ENCODE data around the gene NUP88.
"Not testable (repeated sequence)": the region's sequence is repeated elsewhere in the genome, so short reads cannot be mapped to it uniquely, and the experiment has no call there.

NUP88 gene

GRCh38 chr17:5419356-5419958, at the start of gene NUP88:
TSS of gene NUP88 (minus strand) at chr17:5419662. CDS start at chr17:5419650, 12 bp downstream.
- FAIRE-seq (peak; percentile 99), DNase-seq (ENCODE audit: insufficient read length, low spot score) (peak; percentile 82)

DNA sequence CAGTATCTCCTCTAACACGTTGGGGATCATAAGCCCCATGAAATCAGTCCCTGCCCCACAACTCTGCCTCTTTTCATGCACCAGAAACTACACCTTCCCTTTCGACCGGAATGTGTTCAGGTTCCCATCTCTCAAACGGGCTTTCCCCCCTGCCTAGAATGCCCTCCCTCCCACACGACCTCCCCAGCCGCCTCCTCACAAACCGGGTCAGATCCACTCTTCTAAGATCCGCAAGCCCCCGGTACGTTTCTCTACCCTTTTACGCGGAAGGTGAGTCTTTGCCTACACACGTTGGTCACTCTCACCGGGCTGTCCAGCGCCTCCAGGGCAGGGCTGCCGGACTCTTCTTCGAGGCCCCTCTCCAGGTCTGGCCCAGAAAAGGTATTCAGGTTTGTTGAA, 48.6 kb upstream of the NUP88 start:
- peak; percentile 77 for FAIRE-seq
- no peak for DNase-seq (ENCODE audit: insufficient read length, low spot score)

DNA sequence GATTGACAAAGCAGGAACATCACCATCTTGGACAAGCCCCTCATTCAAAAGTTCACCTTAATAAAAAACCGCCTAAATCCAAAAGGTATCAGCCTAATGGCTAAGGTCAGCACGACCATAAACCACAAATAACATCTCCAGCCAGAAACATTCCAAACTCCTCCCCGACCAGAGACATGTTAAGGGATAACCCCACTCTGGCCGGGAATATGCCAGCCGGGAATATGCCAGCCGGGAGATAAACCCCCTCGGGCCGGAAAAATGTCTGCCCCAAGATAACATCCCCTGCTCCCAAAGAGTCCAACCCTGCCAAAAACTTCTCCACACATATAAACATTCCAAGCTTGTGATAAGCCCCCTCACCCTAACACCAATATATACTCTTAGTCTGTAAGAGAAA, 48.0 kb upstream of the NUP88 start:
- DNase-seq (ENCODE audit: insufficient read length, low spot score) (no peak), FAIRE-seq (peak; percentile 21)

GRCh38 chr17:5466295-5466694, 46.8 kb upstream of the NUP88 start:
- FAIRE-seq: peak; percentile 23
- DNase-seq (ENCODE audit: insufficient read length, low spot score): no peak

DNA sequence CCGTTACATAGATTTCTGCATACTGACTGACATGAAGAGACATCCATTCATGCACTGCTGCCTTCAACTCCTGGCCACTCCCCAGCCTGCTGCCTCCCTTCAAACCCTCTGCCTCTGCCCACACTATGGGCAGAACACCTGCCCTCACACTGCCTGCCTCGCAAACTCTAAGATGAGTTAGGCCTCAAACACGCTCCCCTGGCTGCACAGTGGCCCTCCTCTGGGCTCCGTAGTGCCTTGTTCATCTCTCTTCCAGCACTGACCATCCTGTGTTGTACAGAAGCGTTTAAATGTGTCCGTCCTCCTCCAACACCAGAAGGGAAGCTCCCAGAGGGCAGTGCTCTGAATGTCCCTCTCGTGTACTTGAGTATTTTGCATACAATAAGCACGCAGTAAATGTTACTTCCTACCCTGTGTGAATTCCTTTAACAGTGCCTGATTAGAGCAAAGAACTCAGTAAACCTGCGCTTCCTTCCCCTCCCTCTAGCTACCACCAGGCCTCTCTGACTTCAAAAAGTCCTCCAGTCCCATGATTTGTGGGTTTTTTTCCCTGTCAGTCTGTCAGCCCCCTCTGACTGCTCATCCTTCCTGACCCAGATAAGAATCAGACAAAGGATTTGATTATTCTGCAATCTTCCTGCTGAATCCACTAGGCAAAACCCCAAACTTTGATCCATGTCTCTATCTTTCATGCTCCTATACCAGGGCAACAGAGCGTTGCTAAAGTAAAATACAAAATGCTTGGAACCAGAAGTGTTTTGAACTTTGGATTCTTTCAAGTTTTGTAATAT, 45.5 kb upstream of the NUP88 start:
- FAIRE-seq (no peak), DNase-seq (ENCODE audit: insufficient read length, low spot score) (no peak)

GRCh38 chr17:5446786-5447185, 27.3 kb upstream of the NUP88 start:
- no peak for DNase-seq (ENCODE audit: insufficient read length, low spot score)
- FAIRE-seq: no peak

GRCh38 chr17:5444209-5444608, 24.7 kb upstream of the NUP88 start:
- DNase-seq (ENCODE audit: insufficient read length, low spot score): no peak
- no peak for FAIRE-seq

- no peak for FAIRE-seq
Measured at GRCh38 chr17:5443728-5444127, 24.3 kb upstream of the NUP88 start.

GRCh38 chr17:5439446-5439764, 19.9 kb upstream of the NUP88 start:
- FAIRE-seq (no peak), DNase-seq (ENCODE audit: insufficient read length, low spot score) (no peak)

More at GRCh38 chr17:5443728-5444127, 24.3 kb upstream of the NUP88 start:
- DNase-seq (ENCODE audit: insufficient read length, low spot score): no peak

DNA sequence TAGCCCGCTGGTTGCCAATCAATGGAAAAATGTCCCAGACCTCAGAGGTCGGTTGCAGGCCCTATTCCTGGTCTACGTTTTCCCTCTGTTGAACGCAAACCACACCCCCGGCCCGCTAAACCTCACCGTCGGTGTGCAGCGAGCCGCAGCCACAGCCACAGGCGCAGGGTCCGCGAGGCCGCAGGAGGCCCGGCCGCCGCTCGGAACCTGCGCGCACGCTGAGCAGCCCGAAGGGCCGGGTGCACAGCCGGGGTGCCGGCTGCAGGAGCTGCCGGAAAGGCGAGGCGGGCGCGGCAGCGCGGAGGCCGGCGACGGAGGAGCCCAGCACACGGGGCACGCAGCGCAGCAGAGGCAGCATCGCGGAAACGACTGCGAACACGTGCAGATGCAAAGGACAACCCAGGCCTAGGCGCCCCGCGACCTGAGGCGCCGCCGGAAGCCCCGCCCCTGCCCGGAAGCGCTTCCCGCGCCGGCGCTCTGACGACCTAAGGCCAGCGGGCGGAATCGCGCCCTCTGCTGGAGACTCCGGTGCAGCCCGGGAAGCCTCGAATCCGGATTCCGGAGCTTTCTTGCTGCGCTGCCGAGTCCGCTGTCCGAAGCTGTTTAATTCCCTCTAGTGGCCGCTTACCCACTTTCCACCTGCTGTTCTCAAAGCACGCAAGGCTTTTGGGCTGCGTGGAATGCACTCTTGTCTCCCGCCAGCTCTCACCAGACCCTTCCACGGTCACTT, 19.4 kb upstream of the NUP88 start, which contains the start of gene C1QBP:
TSS of gene C1QBP (minus strand) at position 440 of the 730 bp plus-strand sequence. CDS start at position 358, 82 bp downstream.
- DNase-seq (ENCODE audit: insufficient read length, low spot score): peak; percentile 92
- peak; percentile 95 for FAIRE-seq

GRCh38 chr17:5437721-5438317, 18.4 kb upstream of the NUP88 start:
- FAIRE-seq (no peak), DNase-seq (ENCODE audit: insufficient read length, low spot score) (no peak)

DNA sequence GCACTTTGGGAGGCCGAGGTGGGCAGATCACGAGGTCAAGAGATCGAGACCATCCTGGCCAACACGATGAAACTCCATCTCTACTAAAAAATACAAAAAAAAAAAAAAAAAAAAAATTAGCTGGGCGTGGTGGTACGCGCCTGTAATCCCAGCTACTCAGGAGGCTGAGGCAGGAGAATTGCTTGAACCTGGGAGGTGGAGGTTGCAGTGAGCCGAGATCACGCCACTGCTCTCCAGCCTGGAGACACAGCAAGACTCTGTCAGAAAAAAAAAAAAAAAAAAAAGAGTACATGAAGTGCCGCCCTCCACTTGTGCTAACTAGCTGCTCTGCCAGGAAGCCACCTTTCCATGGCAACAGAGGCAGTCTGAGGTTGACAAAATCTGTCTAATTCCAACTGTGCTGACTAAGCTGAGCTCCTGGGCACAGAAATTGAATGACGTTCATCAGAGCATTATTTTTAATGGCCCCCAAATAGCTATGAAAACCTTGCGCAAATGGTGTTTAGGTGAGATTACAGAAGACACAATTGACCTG, 16.4 kb upstream of the NUP88 start:
- DNase-seq (ENCODE audit: insufficient read length, low spot score); FAIRE-seq: not testable (repeated sequence)

DNA sequence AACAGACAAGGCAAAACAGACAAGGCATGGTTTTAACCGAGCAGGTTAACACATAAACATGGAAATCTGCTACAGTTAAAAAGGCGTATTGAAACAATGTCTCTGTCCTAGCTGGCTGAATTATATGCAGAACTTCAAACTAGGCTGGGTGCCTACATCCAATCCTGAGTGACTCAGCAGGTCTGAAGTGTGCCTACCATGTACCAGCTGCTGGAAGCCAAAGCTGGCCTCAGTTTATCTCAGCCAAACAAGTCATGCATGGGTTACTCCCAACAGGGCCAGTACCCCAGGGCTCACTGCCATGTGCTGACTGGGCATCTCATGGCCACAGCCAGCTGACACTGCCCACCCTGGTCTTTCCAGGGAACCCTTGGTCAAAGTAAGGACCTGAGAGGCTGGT, 15.5 kb upstream of the NUP88 start:
- DNase-seq (ENCODE audit: insufficient read length, low spot score) (no peak), FAIRE-seq (no peak)

GRCh38 chr17:5431949-5432556, 12.6 kb upstream of the NUP88 start:
- no peak for DNase-seq (ENCODE audit: insufficient read length, low spot score)
- FAIRE-seq: no peak

DNA sequence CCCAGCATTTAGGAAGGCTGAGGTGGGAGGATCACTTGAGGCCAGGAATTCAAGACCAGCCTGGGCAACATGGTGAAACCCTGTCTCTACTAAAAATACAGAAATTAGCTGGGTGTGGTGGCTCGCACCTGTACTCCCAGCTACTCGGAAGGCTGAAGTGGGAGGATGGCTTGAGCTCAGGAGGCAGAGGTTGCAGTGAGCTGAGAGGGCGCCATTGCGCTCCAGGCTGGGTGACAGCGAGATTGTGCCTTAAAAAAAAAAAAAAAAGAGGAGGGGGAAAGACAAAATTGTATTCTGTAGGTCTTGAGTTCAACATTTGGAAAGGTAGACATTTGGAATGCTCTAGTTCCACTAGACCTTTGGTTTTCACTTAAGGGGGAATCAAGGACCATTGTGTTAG, 11.8 kb upstream of the NUP88 start:
- not testable (repeated sequence) for DNase-seq (ENCODE audit: insufficient read length, low spot score); FAIRE-seq

- DNase-seq (ENCODE audit: insufficient read length, low spot score) (no peak), FAIRE-seq (no peak)
Measured at GRCh38 chr17:5430413-5430999, 11.0 kb upstream of the NUP88 start.

- FAIRE-seq (no peak), DNase-seq (ENCODE audit: insufficient read length, low spot score) (no peak)
Measured at GRCh38 chr17:5429191-5429887, 9.9 kb upstream of the NUP88 start.

DNA sequence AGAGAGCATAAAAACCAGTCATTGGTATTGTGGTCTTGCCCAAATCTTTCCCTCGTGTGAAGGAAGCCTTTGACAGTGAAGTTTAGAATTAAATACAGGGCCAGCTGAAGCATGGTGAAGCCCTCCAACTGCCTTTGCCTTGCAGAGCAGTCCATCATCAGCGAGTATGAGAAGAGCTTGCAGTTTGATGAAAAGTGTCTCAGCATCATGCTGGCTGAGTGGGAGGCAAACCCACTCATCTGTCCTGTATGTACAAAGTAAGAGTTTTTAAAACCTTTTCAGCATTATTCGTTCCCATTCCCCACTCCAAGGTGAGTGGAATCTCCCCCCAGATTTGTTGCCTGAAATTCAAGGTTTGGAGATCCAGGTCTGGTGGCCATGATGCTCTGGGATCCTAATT, 6.4 kb upstream of the NUP88 start:
- FAIRE-seq (no peak), DNase-seq (ENCODE audit: insufficient read length, low spot score) (no peak)

- no peak for DNase-seq (ENCODE audit: insufficient read length, low spot score)
- FAIRE-seq: no peak
Measured at GRCh38 chr17:5424909-5425308, 5.4 kb upstream of the NUP88 start.

DNA sequence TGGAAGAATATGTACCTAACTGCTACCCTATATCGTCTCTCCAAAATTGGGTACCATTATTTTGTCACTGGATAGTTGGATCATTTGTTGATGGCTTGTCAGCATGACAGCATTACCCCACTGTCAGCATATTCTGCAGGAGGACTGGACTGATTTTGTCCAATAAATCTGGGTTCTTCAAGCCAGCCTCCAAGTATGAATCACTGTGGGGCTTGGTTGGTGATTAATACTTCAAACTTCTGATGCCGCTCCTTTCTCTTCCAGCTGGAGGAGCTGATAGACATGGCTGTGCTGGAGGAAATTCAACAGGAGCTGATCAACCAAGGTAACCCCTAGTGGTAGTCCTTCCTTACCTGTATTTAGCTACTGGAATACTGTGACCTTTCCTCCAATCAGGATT, 3.0 kb upstream of the NUP88 start:
- no peak for DNase-seq (ENCODE audit: insufficient read length, low spot score)
- FAIRE-seq: no peak
